Measurements from ENCODE around the gene SIAH1.
"Not testable (repeated sequence)": the region's sequence is repeated elsewhere in the genome, so short reads cannot be mapped to it uniquely, and the experiment has no call there.

SIAH1 gene

DNA sequence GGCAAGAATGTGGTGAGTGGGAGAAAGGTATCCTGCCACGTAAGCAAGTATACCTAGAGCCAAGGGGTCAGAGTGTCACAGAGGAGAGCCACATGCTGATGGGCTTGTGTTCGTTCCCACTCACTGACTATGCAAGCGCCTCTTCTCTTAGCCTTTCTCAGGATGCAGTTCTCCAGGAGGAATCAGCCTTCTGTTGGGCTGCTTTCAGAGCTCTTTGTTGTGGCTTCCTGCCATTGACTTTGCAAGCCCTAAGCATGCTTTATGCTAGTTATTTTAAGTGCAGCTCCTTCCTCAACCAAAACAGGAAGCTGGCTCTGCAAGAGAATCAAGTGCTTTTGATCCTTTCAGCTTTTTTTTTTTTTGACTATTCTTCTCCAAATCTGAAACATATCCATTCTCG, 66.6 kb downstream of the SIAH1 start:
- no peak for TF ChIP-seq ZNF274 (IDR thresholded peaks at IDR 0.05; ENCODE audit: low read depth, low read length)
- H3K4me3 ChIP-seq (ENCODE audit: low read length) = no peak overlapping the region

DNA sequence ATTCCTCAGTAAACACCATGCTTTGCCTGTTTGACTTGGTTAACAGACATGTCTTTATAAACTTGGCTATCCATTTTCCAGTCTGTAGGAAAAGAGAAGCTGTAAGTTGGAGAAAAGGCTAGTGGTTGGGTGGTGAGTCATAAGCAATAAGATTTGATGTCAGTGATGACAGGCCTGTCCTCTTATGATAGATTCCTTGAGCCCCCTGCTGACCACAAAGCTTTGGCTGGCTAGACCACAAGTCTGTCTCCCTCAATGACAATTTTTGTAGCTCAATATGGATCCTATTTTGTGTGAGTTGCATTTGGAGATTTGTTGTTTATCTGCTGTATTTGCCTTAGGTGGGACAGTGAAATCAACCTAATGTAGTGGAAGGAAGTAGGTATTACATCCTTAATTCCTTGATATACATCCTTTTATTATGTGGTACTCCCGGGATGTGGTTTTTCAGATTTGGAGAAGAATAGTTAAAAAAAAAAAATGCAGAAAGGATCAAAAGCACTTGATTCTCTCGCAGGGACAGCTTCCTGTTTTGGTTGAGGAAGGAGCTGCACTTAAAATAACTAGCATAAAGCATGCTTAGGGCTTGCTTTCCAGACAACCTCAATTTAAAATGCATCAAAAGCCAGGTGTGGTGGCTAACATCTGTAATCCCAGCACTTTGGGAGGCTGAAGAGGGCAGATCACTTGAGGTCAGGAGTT, 67.4 kb downstream of the SIAH1 start:
- TF ChIP-seq ZNF274 (IDR thresholded peaks at IDR 0.05; ENCODE audit: low read depth, low read length) = no peak
- no peak overlapping the region for H3K4me3 ChIP-seq (ENCODE audit: low read length)

DNA sequence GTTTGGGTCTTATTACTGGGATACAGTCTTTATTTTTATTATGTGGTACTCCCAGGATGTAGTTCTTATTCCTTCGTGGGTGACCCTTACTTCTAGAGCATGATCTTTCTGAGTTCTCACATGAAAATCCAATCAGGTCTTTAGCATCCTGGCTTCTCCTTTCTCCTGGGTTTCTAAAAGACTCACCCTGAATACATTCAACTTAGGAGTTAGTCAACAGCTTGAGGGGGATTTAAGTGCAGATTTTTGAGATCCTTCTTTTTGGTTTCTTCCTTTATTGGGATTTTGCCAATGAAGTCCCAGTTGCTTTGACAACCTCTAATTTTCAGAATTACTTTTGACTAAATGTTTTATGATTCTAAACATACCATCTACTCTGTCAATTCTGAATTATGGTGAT, 68.2 kb downstream of the SIAH1 start:
- H3K4me3 ChIP-seq (ENCODE audit: low read length) = no peak overlapping the region
- TF ChIP-seq ZNF274 (IDR thresholded peaks at IDR 0.05; ENCODE audit: low read depth, low read length) = no peak

DNA sequence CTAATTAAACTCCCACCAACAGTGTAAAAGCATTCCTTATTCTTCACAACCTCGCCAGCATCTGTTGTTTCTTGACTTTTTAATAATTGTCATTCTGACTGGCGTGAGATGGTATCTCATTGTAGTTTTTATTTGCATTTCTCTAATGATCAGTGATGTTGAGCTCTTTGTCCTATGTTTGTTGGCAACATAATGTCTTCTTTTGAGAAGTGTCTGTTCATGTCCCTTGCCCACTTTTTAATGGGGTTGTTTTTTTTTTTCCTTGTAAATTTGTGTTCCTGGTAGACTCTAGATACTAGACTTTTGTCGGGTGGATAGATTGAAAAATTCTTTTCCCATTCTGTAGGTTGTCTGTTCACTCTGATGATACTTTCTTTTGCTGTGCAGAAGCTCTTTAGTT, 71.3 kb downstream of the SIAH1 start:
- not testable (repeated sequence) for H3K4me3 ChIP-seq (ENCODE audit: low read length)

DNA sequence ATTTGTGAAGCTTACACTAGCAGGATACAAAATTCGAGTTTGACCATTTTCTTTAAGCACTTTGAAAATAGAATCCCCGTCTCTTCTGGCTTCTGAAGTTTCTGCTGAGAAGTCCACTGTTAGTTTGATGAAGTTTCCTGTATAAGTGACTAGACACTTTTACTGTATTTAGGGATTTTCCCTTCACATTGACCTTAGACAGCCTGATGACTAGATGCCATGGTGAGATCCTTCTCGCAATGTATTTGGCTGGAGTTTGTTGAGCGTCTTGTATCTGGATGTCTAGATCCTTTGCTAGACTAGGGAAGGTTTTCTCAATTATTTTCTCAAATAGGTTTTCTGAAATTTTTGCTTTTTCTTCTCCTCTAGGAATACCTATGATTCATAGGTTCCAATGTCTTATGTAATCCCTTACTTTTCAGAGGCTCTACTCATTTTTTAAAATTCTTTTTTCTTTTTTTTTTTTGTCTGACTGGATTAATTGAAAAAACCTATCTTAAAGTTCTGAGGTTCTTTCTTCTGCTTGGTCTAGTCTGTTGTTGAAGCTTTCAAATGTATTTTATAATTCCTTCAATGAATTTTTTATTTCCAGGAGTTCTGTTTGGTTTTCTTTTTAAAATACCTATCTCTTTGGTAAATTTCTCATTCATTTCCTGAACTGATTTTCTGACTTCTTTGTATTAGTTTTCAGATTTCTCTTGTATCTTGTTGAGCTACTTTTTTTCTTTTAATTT, 74.1 kb downstream of the SIAH1 start:
- no peak overlapping the region for H3K4me3 ChIP-seq (ENCODE audit: low read length)
- no peak for TF ChIP-seq ZNF274 (IDR thresholded peaks at IDR 0.05; ENCODE audit: low read depth, low read length)

All from GM08714 (cell line).